Uterus (tissue), 4 donors: Measurements from ENCODE around the gene MIDN. TPM values are rescaled to one million over a fixed set of nuclear protein-coding genes. Genes with fewer than 3 reads are reported as not detected.

ENCODE experiments used
- DNase-seq, 2 donors: peaks; one replicate each; pipeline ENCODE4 v3.0.0-alpha.2; 2019 to 2020
- H3K27ac ChIP-seq, 2 donors: fragments of 200-600 bp; sonication (generic); 1 replicate in 1 of 2; 2 replicates in 1 of 2; pipeline ENCODE4 v1.5.1; 2016 to 2018
- H3K27me3 ChIP-seq, 2 donors: fragments of 200-600 bp; sonication (generic); one replicate each; pipeline ENCODE4 v1.5.1; 2018 to 2019; ENCODE audit warnings: control low read depth in 1 of 2
- H3K36me3 ChIP-seq, 2 donors: fragments of 200-600 bp; sonication (generic); one replicate each; pipeline ENCODE4 v1.5.1; 2019; ENCODE audit warnings: control low read depth in 1 of 2
- H3K4me1 ChIP-seq, 2 donors: fragments of 200-600 bp; sonication (generic); one replicate each; pipeline ENCODE4 v1.5.1; 2018 to 2019; ENCODE audit warnings: control low read depth in 1 of 2
- H3K4me3 ChIP-seq, 2 donors: fragments of 200-600 bp; sonication (generic); 1 replicate in 1 of 2; 2 replicates in 1 of 2; pipeline ENCODE4 v1.5.1; 2018 to 2019; ENCODE audit warnings: mild to moderate bottlenecking in 1 of 2
- H3K9me3 ChIP-seq, 2 donors: fragments of 200-600 bp; sonication (generic); one replicate each; pipeline ENCODE4 v1.5.1; 2019; ENCODE audit warnings: control low read depth in 1 of 2
- POLR2A ChIP-seq, 2 donors: fragments of 450-650 bp; IDR thresholded peaks; one replicate each; pipeline ENCODE4 v1.6.1; 2016; ENCODE audit warnings: antibody characterized with exemption in 2 of 2, mild to moderate bottlenecking in 1 of 2, moderate library complexity in 1 of 2
- intact Hi-C: fragments of 100-400 bp; cut with DNase I; formaldehyde crosslinking; loops from one replicate; pipeline ENCODE4 v1.15.1; 2023; ENCODE audit warnings: low total_unique reads
- total RNA-seq, 4 donors: library from RNA; depleted of rRNA in 3 of 4; stranded (reverse); fragments of >200 nt in 3 of 4; gene quantifications; one replicate each; pipeline versions ENCODE4 v1.1.0 to v1.2.4, GENCODE V29; 2014 to 2023
- TF ChIP-seq, protein P1 (sequence below), 4 experiments: fragments of 200-600 bp in 2 of 4; fragments of 450-650 bp in 2 of 4; sonication (generic) in 2 of 4; IDR thresholded peaks; one replicate each; pipeline ENCODE4 v1.5.1; 2016 to 2019; ENCODE audit warnings: antibody characterized with exemption in 4 of 4, mild to moderate bottlenecking in 2 of 4, moderate library complexity in 1 of 4
- donor health status: DM: yes; HTN: yes; CAD: no.

The MIDN gene
- total RNA-seq, 4 donors from 2014 or later: 0.77 to 108 (median 15.0) TPM

- Histone ChIP-seq H3K4me3 (peak overlapping the region in 1 of 2 donors; percentile 65), H3K4me1 (peaks cover 41 to 59% of the 10 kb centered on the region in 2 donors), H3K27me3 (no peaks in the 10 kb centered on the region)
These were observed 20.1 kb downstream of the MIDN start for GRCh38 chr19:1268226-1269064.

GRCh38 chr19:1269065-1269477 lies 20.7 kb downstream of the MIDN start, which contains the start of gene CIRBP:
CIRBP (plus strand) TSS chr19:1269332; CDS start chr19:1270934, 1,602 bp downstream.
- intact Hi-C loops: no loop called here
- Histone ChIP-seq H3K4me1 (peaks cover 41 to 63% of the 10 kb centered on the region in 2 donors), H3K4me3 (peak within 1 kb of the TSS; percentile 48 to 65), H3K27ac (peak within 1 kb of the TSS; percentile 96 to 99), H3K36me3 (no peaks in the 10 kb centered on the region), H3K27me3 (no peaks in the 10 kb centered on the region), H3K9me3 (no peaks in the 10 kb centered on the region)
- TF ChIP-seq, protein P1, sequence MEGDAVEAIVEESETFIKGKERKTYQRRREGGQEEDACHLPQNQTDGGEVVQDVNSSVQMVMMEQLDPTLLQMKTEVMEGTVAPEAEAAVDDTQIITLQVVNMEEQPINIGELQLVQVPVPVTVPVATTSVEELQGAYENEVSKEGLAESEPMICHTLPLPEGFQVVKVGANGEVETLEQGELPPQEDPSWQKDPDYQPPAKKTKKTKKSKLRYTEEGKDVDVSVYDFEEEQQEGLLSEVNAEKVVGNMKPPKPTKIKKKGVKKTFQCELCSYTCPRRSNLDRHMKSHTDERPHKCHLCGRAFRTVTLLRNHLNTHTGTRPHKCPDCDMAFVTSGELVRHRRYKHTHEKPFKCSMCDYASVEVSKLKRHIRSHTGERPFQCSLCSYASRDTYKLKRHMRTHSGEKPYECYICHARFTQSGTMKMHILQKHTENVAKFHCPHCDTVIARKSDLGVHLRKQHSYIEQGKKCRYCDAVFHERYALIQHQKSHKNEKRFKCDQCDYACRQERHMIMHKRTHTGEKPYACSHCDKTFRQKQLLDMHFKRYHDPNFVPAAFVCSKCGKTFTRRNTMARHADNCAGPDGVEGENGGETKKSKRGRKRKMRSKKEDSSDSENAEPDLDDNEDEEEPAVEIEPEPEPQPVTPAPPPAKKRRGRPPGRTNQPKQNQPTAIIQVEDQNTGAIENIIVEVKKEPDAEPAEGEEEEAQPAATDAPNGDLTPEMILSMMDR (IDR thresholded peaks at IDR 0.05): peak in 1 of 4 experiments; percentile 37
- peak; percentile 94 to 100 for TF ChIP-seq POLR2A (IDR thresholded peaks at IDR 0.05)
- peak; percentile 100 for DNase-seq

More at GRCh38 chr19:1268226-1269064, 20.1 kb downstream of the MIDN start:
- DNase-seq: peak; percentile 54
- H3K27ac ChIP-seq: peak overlapping the region; percentile 96 to 99
- H3K9me3 ChIP-seq: no peaks in the 10 kb centered on the region
- H3K36me3 ChIP-seq: no peaks in the 10 kb centered on the region
- TF ChIP-seq, protein P1 (IDR thresholded peaks at IDR 0.05): peak in 1 of 4 experiments; percentile 8
- no peak for TF ChIP-seq POLR2A (IDR thresholded peaks at IDR 0.05)
- intact Hi-C loops: no loop called here

- Histone ChIP-seq H3K4me1 (peaks cover 41 to 68% of the 10 kb centered on the region in 2 donors), H3K27ac (peak overlapping the region; percentile 96 to 99), H3K9me3 (no peaks in the 10 kb centered on the region), H3K27me3 (no peaks in the 10 kb centered on the region), H3K4me3 (peak overlapping the region; percentile 48 to 65), H3K36me3 (no peaks in the 10 kb centered on the region)
- intact Hi-C loops: no loop called here
- peak; percentile 85 to 91 for DNase-seq
- TF ChIP-seq POLR2A (IDR thresholded peaks at IDR 0.05): peak in 1 of 2 donors; percentile 50
- TF ChIP-seq, protein P1 (IDR thresholded peaks at IDR 0.05): no peak
These were observed 21.3 kb downstream of the MIDN start for GRCh38 chr19:1269478-1270212.

DNA sequence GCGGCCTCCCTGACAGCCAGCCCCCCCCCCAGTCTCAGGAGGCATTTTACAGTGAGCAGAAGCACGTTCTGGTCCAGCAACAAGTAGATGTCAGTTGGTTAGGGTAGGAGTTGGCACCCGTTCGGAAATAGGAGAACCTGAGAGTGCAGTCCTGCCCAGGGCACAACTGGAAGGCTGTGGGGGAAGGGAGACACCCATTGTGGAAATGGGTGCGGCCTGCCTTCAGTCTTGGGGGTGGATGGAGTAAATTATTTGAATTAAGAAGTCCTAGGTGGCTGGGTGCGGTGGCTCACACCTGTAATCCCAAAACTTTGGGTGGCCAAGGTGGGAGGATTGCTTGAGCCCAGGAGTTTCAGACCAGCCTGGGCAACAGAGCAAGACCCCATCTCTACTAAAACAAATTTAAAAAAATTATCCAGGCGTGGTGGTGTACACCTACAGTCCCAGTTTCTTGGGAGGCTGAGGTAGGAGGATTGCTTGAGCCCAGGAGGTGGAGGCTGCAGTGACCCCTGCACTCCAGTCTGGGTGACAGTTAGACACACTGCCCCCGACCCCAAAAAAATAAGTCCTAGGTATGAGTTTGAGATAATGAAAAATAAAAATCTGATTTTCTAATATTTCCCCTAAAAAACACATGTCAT lies 21.9 kb downstream of the MIDN start:
- no peaks in the 10 kb centered on the region for H3K36me3 ChIP-seq
- intact Hi-C loops: no loop called here

More for the DNA sequence above, 21.9 kb downstream of the MIDN start:
- TF ChIP-seq, protein P1 (IDR thresholded peaks at IDR 0.05): no peak
- TF ChIP-seq POLR2A (IDR thresholded peaks at IDR 0.05): no peak
- Histone ChIP-seq H3K4me1 (peaks cover 36 to 72% of the 10 kb centered on the region in 2 donors), H3K4me3 (peak overlapping the region; percentile 48 to 65), H3K27ac (peak overlapping the region; percentile 96 to 99), H3K27me3 (no peaks in the 10 kb centered on the region), H3K9me3 (no peaks in the 10 kb centered on the region)
- DNase-seq: no peak
